ENCODE data around the gene GUCY1A1. TPM values are rescaled to one million over a fixed set of nuclear protein-coding genes. Genes with fewer than 3 reads are reported as not detected.

The GUCY1A1 gene
- total and polyA plus RNA-seq, 4 experiments from 2014 or later = not detected

DNA sequence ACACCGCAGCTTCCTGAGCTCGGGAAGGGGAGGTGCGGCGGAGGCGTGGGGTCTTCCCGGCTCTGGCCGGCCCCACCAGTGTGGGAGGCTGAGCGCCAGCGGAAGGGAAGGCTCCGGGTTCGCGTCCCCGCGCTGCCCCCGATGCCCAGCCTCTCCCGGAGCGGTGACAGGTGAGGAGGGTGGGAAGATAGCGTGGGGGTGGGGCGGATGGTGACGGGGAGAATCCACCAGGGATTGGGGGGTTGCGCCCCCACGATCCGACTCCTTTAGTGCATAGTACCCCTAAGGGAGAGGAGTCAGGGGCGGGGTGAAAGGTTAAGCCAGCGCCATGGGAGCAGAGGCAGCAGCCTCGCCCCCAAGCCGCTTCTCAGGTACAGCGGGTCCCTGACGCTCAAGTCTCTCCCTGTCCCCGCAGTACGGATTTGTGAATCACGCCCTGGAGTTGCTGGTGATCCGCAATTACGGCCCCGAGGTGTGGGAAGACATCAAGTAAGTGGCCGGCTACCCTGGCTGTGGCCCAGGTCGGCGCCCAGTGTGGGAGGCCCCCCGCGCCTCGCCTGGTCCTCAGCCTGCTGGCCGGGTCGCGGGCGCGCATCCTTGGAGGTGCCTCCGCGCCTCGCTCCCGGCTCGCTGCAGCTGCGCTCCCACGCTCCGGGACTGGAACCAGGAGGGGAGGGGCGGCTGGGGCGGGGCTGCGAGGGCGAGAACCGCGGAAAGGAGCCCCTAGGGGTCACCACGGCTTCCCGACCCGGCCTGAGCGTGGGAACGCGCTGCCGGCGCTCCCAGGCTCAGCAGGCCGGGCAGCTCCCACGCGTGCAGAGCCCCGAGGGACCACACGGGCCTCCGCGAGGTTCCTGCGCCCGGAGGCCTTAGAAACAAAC lies 93.0 kb downstream of the GUCY1A1 start:
- peaks cover 16 to 30% of the 10 kb centered on the region in 2 donors for H3K27me3 Mint-ChIP-seq
- no peak overlapping the region for H3K27ac Mint-ChIP-seq
- intact Hi-C loops (cut with micrococcal nuclease) = no loop called here
- CTCF ChIA-PET (ENCODE audit: partially characterized antibody) = no interaction called here
- no peak for DNase-seq
- Histone ChIP-seq H3K4me1 (ENCODE audit: insufficient read depth, low read length) (no peaks in the 10 kb centered on the region), H3K36me3 (ENCODE audit: insufficient read depth, low read length) (no peaks in the 10 kb centered on the region), H3K9me3 (ENCODE audit: control insufficient read depth in 1 of 2, low read length in 2 of 2) (no peaks in the 10 kb centered on the region), H3K4me3 (ENCODE audit: low read length in 2 of 2) (no peak overlapping the region), H3K27ac (ENCODE audit: low read depth, low read length) (no peak overlapping the region), H3K27me3 (ENCODE audit: insufficient read depth, low read length) (peaks cover 7% of the 10 kb centered on the region)
- POLR2A ChIA-PET (ENCODE audit: partially characterized antibody) = no interaction called here
- peaks cover 0 to 8% (median under 1%) of the 10 kb centered on the region in 8 donors for H3K9me3 Mint-ChIP-seq
- peaks cover 0 to 8% (median 4%) of the 10 kb centered on the region in 4 donors for H3K4me1 Mint-ChIP-seq
- H3K36me3 Mint-ChIP-seq = no peaks in the 10 kb centered on the region
- peak overlapping the region in 6 of 8 donors; percentile 23 to 78 (median 53) for H3K4me3 Mint-ChIP-seq

DNA sequence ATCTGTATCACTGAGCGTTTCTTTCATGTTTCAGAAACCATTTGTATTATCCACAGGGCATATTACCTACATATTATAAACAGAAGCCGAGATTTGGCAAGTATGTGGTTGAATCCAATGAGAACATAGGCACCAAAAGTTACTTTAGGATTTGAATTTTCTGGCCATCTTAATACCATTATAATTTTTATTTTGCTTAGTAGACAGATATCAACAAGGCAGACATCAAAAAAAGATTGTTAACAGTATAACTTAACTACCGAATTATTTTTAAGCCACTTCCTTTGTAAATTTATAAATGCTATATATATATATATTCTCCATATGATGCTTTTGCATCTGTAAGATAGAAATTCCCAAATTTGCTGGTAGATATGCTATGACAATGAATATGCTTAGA lies 94.4 kb downstream of the GUCY1A1 start:
- CTCF ChIA-PET (ENCODE audit: partially characterized antibody) = no interaction called here

DNA sequence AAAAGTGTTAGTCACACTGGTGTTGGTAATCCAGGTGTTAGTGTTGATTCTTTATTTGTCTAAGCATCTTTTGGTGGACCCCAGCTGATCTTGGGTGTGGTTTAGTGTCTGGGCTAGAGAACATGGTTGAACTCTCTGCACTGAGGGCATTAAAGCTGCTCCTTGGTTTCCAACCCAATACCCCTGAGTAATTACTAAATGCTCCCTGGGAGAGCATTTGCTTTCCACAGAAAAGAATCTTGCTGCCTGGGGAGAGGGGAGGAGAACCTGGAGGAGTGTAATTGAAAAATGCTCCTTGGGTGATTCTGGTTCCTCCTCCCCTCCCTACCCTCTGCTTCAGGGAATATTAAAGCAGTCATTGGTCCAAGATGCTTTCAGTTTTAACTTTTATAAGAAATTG lies 95.3 kb downstream of the GUCY1A1 start:
- ChIA-PET POLR2A (ENCODE audit: partially characterized antibody) (no interaction called here), CTCF (ENCODE audit: partially characterized antibody) (no interaction called here)
- H3K4me1 ChIP-seq (ENCODE audit: insufficient read depth, low read length) = no peaks in the 10 kb centered on the region
- Mint-ChIP-seq H3K27ac (no peak overlapping the region), H3K36me3 (no peaks in the 10 kb centered on the region), H3K4me1 (peaks cover 0 to 8% (median 4%) of the 10 kb centered on the region in 4 donors), H3K27me3 (peaks cover 16 to 24% of the 10 kb centered on the region in 2 donors), H3K9me3 (peaks cover 0 to 8% (median 0%) of the 10 kb centered on the region in 8 donors), H3K4me3 (no peak overlapping the region)
- no peaks in the 10 kb centered on the region for H3K36me3 ChIP-seq (ENCODE audit: insufficient read depth, low read length)
- DNase-seq = no peak
- H3K27ac ChIP-seq (ENCODE audit: low read depth, low read length) = no peak overlapping the region
- intact Hi-C loops (cut with micrococcal nuclease) = no loop called here
- peaks cover 7% of the 10 kb centered on the region for H3K27me3 ChIP-seq (ENCODE audit: insufficient read depth, low read length)
- no peak overlapping the region for H3K4me3 ChIP-seq (ENCODE audit: low read length in 2 of 2)
- H3K9me3 ChIP-seq (ENCODE audit: control insufficient read depth in 1 of 2, low read length in 2 of 2) = no peaks in the 10 kb centered on the region

More for the DNA sequence above, 94.4 kb downstream of the GUCY1A1 start:
- intact Hi-C loops (cut with micrococcal nuclease) = no loop called here
- peaks cover 0 to 8% (median 4%) of the 10 kb centered on the region in 4 donors for H3K4me1 Mint-ChIP-seq
- H3K4me1 ChIP-seq (ENCODE audit: insufficient read depth, low read length) = no peaks in the 10 kb centered on the region
- H3K27me3 ChIP-seq (ENCODE audit: insufficient read depth, low read length) = peaks cover 7% of the 10 kb centered on the region
- no peak overlapping the region for H3K27ac ChIP-seq (ENCODE audit: low read depth, low read length)
- no peak overlapping the region for H3K27ac Mint-ChIP-seq
- no peaks in the 10 kb centered on the region for H3K36me3 Mint-ChIP-seq
- no peak overlapping the region for H3K4me3 Mint-ChIP-seq
- H3K27me3 Mint-ChIP-seq = peaks cover 16 to 26% of the 10 kb centered on the region in 2 donors
- H3K4me3 ChIP-seq (ENCODE audit: low read length in 2 of 2) = no peak overlapping the region
- POLR2A ChIA-PET (ENCODE audit: partially characterized antibody) = no interaction called here
- peaks cover 0 to 8% (median under 1%) of the 10 kb centered on the region in 8 donors for H3K9me3 Mint-ChIP-seq
- H3K36me3 ChIP-seq (ENCODE audit: insufficient read depth, low read length) = no peaks in the 10 kb centered on the region
- DNase-seq = no peak
- no peaks in the 10 kb centered on the region for H3K9me3 ChIP-seq (ENCODE audit: control insufficient read depth in 1 of 2, low read length in 2 of 2)

DNA sequence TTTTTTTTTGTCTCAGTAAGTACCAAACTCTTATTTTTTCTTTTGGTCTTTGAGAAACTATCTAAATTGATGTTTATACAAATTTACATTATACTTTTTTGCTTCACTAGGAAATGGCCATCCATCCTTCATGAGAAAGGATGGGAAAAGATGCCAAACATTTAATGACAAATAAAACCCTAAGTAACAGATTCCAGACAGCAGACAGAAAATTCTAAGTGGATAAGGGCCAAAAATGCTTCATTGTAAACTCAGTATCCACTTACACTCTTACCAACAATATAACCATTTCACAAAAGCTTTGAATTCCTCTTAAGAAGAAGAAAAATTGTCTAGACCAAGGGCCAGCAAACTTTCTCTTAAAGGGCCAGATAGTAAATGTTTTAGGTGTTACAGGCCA lies 95.7 kb downstream of the GUCY1A1 start:
- ChIA-PET POLR2A (ENCODE audit: partially characterized antibody) (no interaction called here), CTCF (ENCODE audit: partially characterized antibody) (no interaction called here)
- Histone ChIP-seq H3K4me3 (ENCODE audit: low read length in 2 of 2) (no peak overlapping the region), H3K9me3 (ENCODE audit: control insufficient read depth in 1 of 2, low read length in 2 of 2) (no peaks in the 10 kb centered on the region), H3K27me3 (ENCODE audit: insufficient read depth, low read length) (peaks cover 7% of the 10 kb centered on the region), H3K27ac (ENCODE audit: low read depth, low read length) (no peak overlapping the region), H3K4me1 (ENCODE audit: insufficient read depth, low read length) (no peaks in the 10 kb centered on the region), H3K36me3 (ENCODE audit: insufficient read depth, low read length) (no peaks in the 10 kb centered on the region)
- Mint-ChIP-seq H3K4me3 (no peak overlapping the region), H3K27me3 (peaks cover 16 to 23% of the 10 kb centered on the region in 2 donors), H3K27ac (no peak overlapping the region), H3K9me3 (peaks cover 0 to 8% (median 0%) of the 10 kb centered on the region in 8 donors), H3K36me3 (no peaks in the 10 kb centered on the region), H3K4me1 (peaks cover 0 to 8% (median 4%) of the 10 kb centered on the region in 4 donors)
- no peak for DNase-seq
- intact Hi-C loops (cut with micrococcal nuclease) = no loop called here

DNA sequence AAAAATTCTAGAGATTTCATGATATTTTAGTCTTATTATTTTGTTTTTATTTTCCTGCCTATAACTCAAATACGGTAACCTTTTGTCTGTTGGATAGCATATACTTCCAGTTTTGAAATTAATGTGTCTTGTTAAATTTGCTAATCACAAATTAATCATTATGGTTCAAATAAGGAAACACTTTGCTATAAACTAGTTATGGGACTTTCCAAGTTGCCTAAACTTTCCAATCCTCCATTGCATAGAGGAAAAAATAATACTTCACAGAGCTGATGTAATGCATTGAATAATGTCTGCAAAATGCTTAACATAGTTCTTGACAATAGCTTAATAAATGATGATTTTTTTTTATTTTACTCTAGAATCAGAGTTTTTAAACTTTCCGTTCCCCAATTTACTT lies 96.9 kb downstream of the GUCY1A1 start:
- intact Hi-C loops (cut with micrococcal nuclease) = no loop called here
- Histone ChIP-seq H3K9me3 (ENCODE audit: control insufficient read depth in 1 of 2, low read length in 2 of 2) (no peaks in the 10 kb centered on the region), H3K36me3 (ENCODE audit: insufficient read depth, low read length) (no peaks in the 10 kb centered on the region), H3K4me3 (ENCODE audit: low read length in 2 of 2) (no peak overlapping the region), H3K4me1 (ENCODE audit: insufficient read depth, low read length) (no peaks in the 10 kb centered on the region), H3K27me3 (ENCODE audit: insufficient read depth, low read length) (peaks cover 2% of the 10 kb centered on the region), H3K27ac (ENCODE audit: low read depth, low read length) (no peak overlapping the region)
- POLR2A ChIA-PET (ENCODE audit: partially characterized antibody) = no interaction called here
- Mint-ChIP-seq H3K4me3 (no peak overlapping the region), H3K4me1 (peaks cover 0 to 5% (median 2%) of the 10 kb centered on the region in 4 donors), H3K27me3 (peaks cover 8 to 15% of the 10 kb centered on the region in 2 donors), H3K9me3 (peaks cover 0 to 3% (median 0%) of the 10 kb centered on the region in 8 donors), H3K27ac (no peak overlapping the region), H3K36me3 (no peaks in the 10 kb centered on the region)
- no peak for DNase-seq
- CTCF ChIA-PET (ENCODE audit: partially characterized antibody) = no interaction called here

DNA sequence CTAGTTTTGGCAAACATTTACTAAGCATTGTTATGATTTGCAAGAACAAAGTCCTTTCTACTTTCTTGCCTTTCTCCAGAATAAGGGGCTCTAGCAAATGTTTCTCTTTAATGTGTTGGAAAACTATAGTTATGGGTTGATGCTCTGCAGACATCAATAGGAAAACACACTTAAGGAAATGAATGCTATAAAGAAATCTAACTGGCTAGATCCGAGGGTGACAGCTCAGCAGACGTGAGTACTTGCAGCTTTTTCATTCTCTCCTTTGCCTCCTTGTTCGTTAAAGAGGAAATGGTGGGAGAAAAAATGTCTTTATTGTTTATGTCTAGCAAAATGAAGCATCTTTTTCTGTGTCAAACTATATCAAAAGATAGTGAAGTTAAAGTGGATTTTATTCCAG lies 98.5 kb downstream of the GUCY1A1 start:
- intact Hi-C loops (cut with micrococcal nuclease) = no loop called here
- no peak for DNase-seq
- no peak overlapping the region for H3K27ac Mint-ChIP-seq
- no peak overlapping the region for H3K4me3 Mint-ChIP-seq
- Histone ChIP-seq H3K9me3 (ENCODE audit: control insufficient read depth in 1 of 2, low read length in 2 of 2) (no peaks in the 10 kb centered on the region), H3K4me3 (ENCODE audit: low read length in 2 of 2) (no peak overlapping the region), H3K4me1 (ENCODE audit: insufficient read depth, low read length) (no peaks in the 10 kb centered on the region), H3K36me3 (ENCODE audit: insufficient read depth, low read length) (no peaks in the 10 kb centered on the region), H3K27ac (ENCODE audit: low read depth, low read length) (no peak overlapping the region), H3K27me3 (ENCODE audit: insufficient read depth, low read length) (no peaks in the 10 kb centered on the region)
- peaks cover 0 to 3% (median under 1%) of the 10 kb centered on the region in 4 donors for H3K4me1 Mint-ChIP-seq
- H3K27me3 Mint-ChIP-seq = peaks cover 6 to 12% of the 10 kb centered on the region in 2 donors
- POLR2A ChIA-PET (ENCODE audit: partially characterized antibody) = no interaction called here
- CTCF ChIA-PET (ENCODE audit: partially characterized antibody) = no interaction called here
- peaks cover 0 to 3% (median 0%) of the 10 kb centered on the region in 8 donors for H3K9me3 Mint-ChIP-seq
- H3K36me3 Mint-ChIP-seq = no peaks in the 10 kb centered on the region

DNA sequence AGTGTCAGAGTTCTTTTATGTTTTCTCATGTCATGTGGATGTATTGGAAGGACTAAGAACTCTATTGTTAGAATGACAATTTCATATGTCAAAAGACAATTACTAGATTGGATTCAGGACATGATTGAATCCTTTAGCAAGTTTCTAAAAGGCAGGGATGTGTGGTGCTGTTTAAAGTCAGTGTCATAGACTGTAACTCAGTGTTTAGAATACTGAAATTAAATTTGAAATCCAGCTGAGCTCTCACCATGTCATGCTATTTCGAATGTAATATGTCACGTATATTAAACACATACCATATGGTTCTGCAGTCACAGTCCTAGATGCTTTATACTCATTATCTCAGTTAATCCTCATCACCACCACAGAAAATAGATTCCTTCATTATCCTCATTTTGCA lies 100.0 kb downstream of the GUCY1A1 start:
- Histone ChIP-seq H3K27ac (ENCODE audit: low read depth, low read length) (no peak overlapping the region), H3K4me3 (ENCODE audit: low read length in 2 of 2) (no peak overlapping the region), H3K4me1 (ENCODE audit: insufficient read depth, low read length) (no peaks in the 10 kb centered on the region), H3K36me3 (ENCODE audit: insufficient read depth, low read length) (no peaks in the 10 kb centered on the region), H3K27me3 (ENCODE audit: insufficient read depth, low read length) (no peaks in the 10 kb centered on the region), H3K9me3 (ENCODE audit: control insufficient read depth in 1 of 2, low read length in 2 of 2) (no peaks in the 10 kb centered on the region)
- Mint-ChIP-seq H3K36me3 (no peaks in the 10 kb centered on the region), H3K27ac (no peak overlapping the region), H3K4me3 (no peak overlapping the region), H3K9me3 (peaks cover 0 to 3% (median 0%) of the 10 kb centered on the region in 8 donors), H3K4me1 (no peaks in the 10 kb centered on the region), H3K27me3 (peaks cover 0 to 5% of the 10 kb centered on the region in 2 donors)
- no peak for DNase-seq
- intact Hi-C loops (cut with micrococcal nuclease) = no loop called here
- ChIA-PET CTCF (ENCODE audit: partially characterized antibody) (no interaction called here), POLR2A (ENCODE audit: partially characterized antibody) (no interaction called here)

All from CD4-positive, alpha-beta memory T cell (primary cell).